Endothelial cell of umbilical vein (primary cell): ENCODE results near the gene ANO9. TPM values are rescaled to one million over a fixed set of nuclear protein-coding genes. Genes with fewer than 3 reads are reported as not detected.

ENCODE experiments used
- BruUV-seq: library from RNA; stranded (reverse); fragments of 400-500 nt; replicated peaks from 2 replicates; lab custom pipeline; 2021; lab: Mats Ljungman, UMichigan
- CTCF ChIA-PET: fragments of 300-600, 350-600 bp; sonication (Branson Sonifier 250); formaldehyde crosslinking; loops from one replicate; lab custom pipeline; 2021; ENCODE audit warnings: antibody characterized with exemption, inconsistent platforms; lab: Charles Lee
- POLR2A ChIA-PET: fragments of 300-600, 350-600 bp; sonication (Branson Sonifier 250); formaldehyde crosslinking; loops from one replicate; lab custom pipeline; 2021; ENCODE audit warnings: antibody characterized with exemption, inconsistent platforms; lab: Charles Lee
- DNase-seq: peaks from one replicate; pipeline ENCODE4 v3.0.0-alpha.2; 2011; ENCODE audit warnings: low read depth, low spot score
- FAIRE-seq: peaks from 2 replicates; lab custom pipeline; 2011; peaks lifted over from hg19 to GRCh38; lab: Jason Lieb, UNC
- H2AFZ ChIP-seq: 2 replicates; pipeline ENCODE4 v1.6.0; 2012; ENCODE audit warnings: low read depth, low read length, control low read depth, inconsistent platforms
- H3K27ac ChIP-seq: 2 replicates; pipeline ENCODE4 v1.5.1; 2011; ENCODE audit warnings: low read depth, mild to moderate bottlenecking, control low read depth, low read length, moderate library complexity; ENCODE audit not compliant: insufficient read depth
- H3K27me3 ChIP-seq, 2 experiments: 2 replicates each; pipeline versions ENCODE4 v1.6.0 to v1.6.1; 2011; ENCODE audit warnings: low read length in 2 of 2, mixed read lengths in 1 of 2; ENCODE audit not compliant: control insufficient read depth in 2 of 2, insufficient read depth in 2 of 2
- H3K36me3 ChIP-seq, 2 experiments: 2 replicates in 1 of 2; 3 replicates in 1 of 2; pipeline ENCODE4 v1.5.1; 2011; ENCODE audit warnings: low read length in 2 of 2, mild to moderate bottlenecking in 1 of 2, moderate library complexity in 1 of 2; ENCODE audit not compliant: control insufficient read depth in 2 of 2, insufficient read depth in 2 of 2; ENCODE audit errors: extremely low read depth in 1 of 2
- H3K4me1 ChIP-seq: 3 replicates; pipeline ENCODE4 v1.5.1; 2011; ENCODE audit warnings: mild to moderate bottlenecking, low read length; ENCODE audit not compliant: control insufficient read depth, insufficient read depth; ENCODE audit errors: extremely low read depth
- H3K4me2 ChIP-seq: 2 replicates; pipeline ENCODE4 v1.6.1; 2011; ENCODE audit warnings: low read length, control low read depth, mixed read lengths; ENCODE audit not compliant: insufficient read depth
- H3K4me3 ChIP-seq, 3 experiments: fragments of 200-600 bp in 1 of 3; sonication (generic), shearing (Covaris generic) in 1 of 3; replicated peaks in 1 of 3; 2 replicates each; pipeline ENCODE4 v1.5.1; 2011 to 2016; ENCODE audit warnings: control low read depth in 3 of 3, low read length in 3 of 3, mild to moderate bottlenecking in 2 of 3, inconsistent platforms in 1 of 3, low read depth in 1 of 3, moderate library complexity in 1 of 3; ENCODE audit not compliant: insufficient read depth in 1 of 3
- H3K79me2 ChIP-seq: 2 replicates; pipeline ENCODE4 v1.6.0; 2012; ENCODE audit warnings: low read length, inconsistent platforms; ENCODE audit not compliant: control insufficient read depth, insufficient read depth
- H3K9ac ChIP-seq: replicated peaks from 2 replicates; pipeline ENCODE3; 2011; ENCODE audit warnings: low read length, control low read depth; ENCODE audit not compliant: insufficient read depth; ENCODE audit errors: extremely low read depth
- H3K9me1 ChIP-seq: replicated peaks from 3 replicates; pipeline ENCODE4 v1.6.0; 2011; ENCODE audit warnings: mild to moderate bottlenecking, low read length; ENCODE audit not compliant: control insufficient read depth, insufficient read depth; ENCODE audit errors: extremely low read depth
- H3K9me3 ChIP-seq: replicated peaks from 2 replicates; pipeline ENCODE4 v1.5.1; 2012; ENCODE audit warnings: low read length, inconsistent platforms; ENCODE audit not compliant: control insufficient read depth, insufficient read depth
- H4K20me1 ChIP-seq: replicated peaks from 2 replicates; pipeline ENCODE3; 2011; ENCODE audit warnings: mild to moderate bottlenecking, low read length; ENCODE audit not compliant: control insufficient read depth, insufficient read depth; ENCODE audit errors: extremely low read depth
- CTCF ChIP-seq, 2 donors: IDR thresholded peaks; 1 replicate in 1 of 2; 2 replicates in 1 of 2; pipeline ENCODE4 v1.5.1; 2011; ENCODE audit warnings: low read length in 2 of 2, mild to moderate bottlenecking in 2 of 2, moderate library complexity in 2 of 2, control low read depth in 1 of 2, inconsistent platforms in 1 of 2, low read depth in 1 of 2; ENCODE audit not compliant: insufficient read depth in 1 of 2; ENCODE audit errors: extremely low read depth in 1 of 2
- EZH2 ChIP-seq: IDR thresholded peaks from 2 replicates; pipeline ENCODE4 v1.6.1; 2012; ENCODE audit warnings: borderline replicate concordance, low read depth, mild to moderate bottlenecking, moderate library complexity, low read length, inconsistent platforms; ENCODE audit not compliant: severe bottlenecking
- FOS ChIP-seq: IDR thresholded peaks from 2 replicates; pipeline ENCODE4 v1.6.1; 2011; ENCODE audit warnings: mild to moderate bottlenecking, low read length, moderate library complexity, borderline replicate concordance; ENCODE audit not compliant: insufficient read depth
- GATA2 ChIP-seq: IDR thresholded peaks from 2 replicates; pipeline ENCODE4 v1.7.0; 2011; ENCODE audit warnings: low read depth, mild to moderate bottlenecking, moderate library complexity, mixed read lengths, low read length; ENCODE audit not compliant: insufficient read length, insufficient read depth
- JUN ChIP-seq: IDR thresholded peaks from 2 replicates; pipeline ENCODE4 v1.6.1; 2011; ENCODE audit warnings: borderline replicate concordance, low read depth; ENCODE audit not compliant: insufficient read length, insufficient read depth
- MYC ChIP-seq: IDR thresholded peaks from one replicate; pipeline ENCODE4 v1.6.1; 2011; ENCODE audit warnings: mild to moderate bottlenecking, low read depth, low read length
- POLR2A ChIP-seq: IDR thresholded peaks from 2 replicates; pipeline ENCODE4 v1.6.1; 2012; ENCODE audit warnings: low read depth, mild to moderate bottlenecking, control low read depth, low read length
- POLR2AphosphoS5 ChIP-seq: IDR thresholded peaks from 2 replicates; pipeline ENCODE4 v1.6.1; 2012; ENCODE audit warnings: low read depth, mild to moderate bottlenecking, control low read depth, low read length, moderate library complexity; ENCODE audit not compliant: insufficient read depth
- dilution Hi-C: fragments of 300-500 bp; cut with MboI; formaldehyde crosslinking; loops from one replicate; pipeline ENCODE4 v1.15.0; 2019; ENCODE audit warnings: low sequenced_read_pairs; ENCODE audit not compliant: extremely low pct_ligation_motif_present
- intact Hi-C: fragments of 100-400 bp; cut with micrococcal nuclease; formaldehyde crosslinking; loops from one replicate; pipeline ENCODE4 v1.10.0; 2022
- polyA plus RNA-seq, 4 experiments: library from polyadenylated mRNA; depleted of rRNA in 3 of 4; stranded (reverse) in 3 of 4; unstranded in 1 of 4; fragments of >200 nt; gene quantifications; 2 replicates each; pipeline versions ENCODE4 v1.2.1 to v1.2.3, GENCODE V29; 2011 to 2012; ENCODE audit warnings: missing spikeins in 1 of 4
- total RNA-seq: library from RNA; stranded (reverse); gene quantifications from 2 replicates; pipeline ENCODE4 v1.2.3, GENCODE V29; 2021
- TF ChIP-seq, protein P1 (sequence below): IDR thresholded peaks from 2 replicates; pipeline ENCODE4 v1.6.1; 2011; ENCODE audit not compliant: insufficient read depth, insufficient read length

The ANO9 gene
- total and polyA plus RNA-seq, 2 donors (not counting 3 experiments of a cell fraction or from before 2014, with no cell fraction given), result 0.23 TPM; not detected in 1

GRCh38 chr11:380491-380890 is 61.3 kb downstream of the ANO9 start:
- H3K4me2 ChIP-seq, result no peak overlapping the region
- H3K9me1 ChIP-seq, result no peaks in the 10 kb centered on the region
- no peaks in the 10 kb centered on the region for H3K4me1 ChIP-seq
- dilution Hi-C loops, result no loop called here
- DNase-seq, result no peak
- no peaks in the 10 kb centered on the region for H3K79me2 ChIP-seq
- BruUV-seq, result no TSS peak
- TF ChIP-seq POLR2AphosphoS5, result no peak
- TF ChIP-seq EZH2, result no peak
- TF ChIP-seq FOS, result no peak
- TF ChIP-seq GATA2, result no peak
- TF ChIP-seq JUN, result no peak
- intact Hi-C loops, result no loop called here
- H3K4me3 ChIP-seq, result no peak overlapping the region
- no peak overlapping the region for H2AFZ ChIP-seq
- no peak overlapping the region for H3K27ac ChIP-seq
- FAIRE-seq, result no peak
- H3K36me3 ChIP-seq, result no peaks in the 10 kb centered on the region
- no peaks in the 10 kb centered on the region for H3K9me3 ChIP-seq
- H4K20me1 ChIP-seq, result no peaks in the 10 kb centered on the region
- no peak overlapping the region for H3K9ac ChIP-seq
- CTCF ChIA-PET, result no interaction called here
- H3K27me3 ChIP-seq, result no peaks in the 10 kb centered on the region
- POLR2A ChIA-PET, result no interaction called here

DNA sequence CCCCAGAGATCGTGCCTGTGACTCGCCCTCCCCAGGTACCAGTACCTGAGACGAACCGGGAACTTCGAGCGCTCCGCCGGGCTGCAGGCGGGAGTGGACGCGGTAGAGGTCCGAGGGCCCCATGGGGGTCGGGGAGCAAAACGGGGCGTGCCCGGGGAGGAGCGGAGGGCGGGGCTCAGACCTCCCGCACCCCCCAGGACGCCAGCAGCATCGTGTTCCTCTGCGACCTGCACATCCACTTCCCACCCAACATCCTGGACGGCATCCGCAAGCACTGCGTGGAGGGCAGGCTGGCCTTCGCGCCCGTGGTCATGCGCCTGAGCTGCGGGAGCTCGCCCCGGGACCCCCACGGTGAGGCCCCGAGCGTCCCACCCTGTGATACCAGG is 61.7 kb downstream of the ANO9 start:
- H3K36me3 ChIP-seq, result no peaks in the 10 kb centered on the region
- intact Hi-C loops (no loop called here), dilution Hi-C loops (no loop called here)
- no peak overlapping the region for H2AFZ ChIP-seq
- H3K27me3 ChIP-seq, result no peaks in the 10 kb centered on the region
- TF ChIP-seq CTCF (IDR thresholded peaks at IDR 0.05; ENCODE audit: extremely low read depth in 1 of 2, insufficient read depth in 1 of 2, low read depth in 1 of 2, low read length in 2 of 2), result no peak
- no peak for TF ChIP-seq POLR2A
- TF ChIP-seq GATA2, result no peak
- TF ChIP-seq, protein P1, sequence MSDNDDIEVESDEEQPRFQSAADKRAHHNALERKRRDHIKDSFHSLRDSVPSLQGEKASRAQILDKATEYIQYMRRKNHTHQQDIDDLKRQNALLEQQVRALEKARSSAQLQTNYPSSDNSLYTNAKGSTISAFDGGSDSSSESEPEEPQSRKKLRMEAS, result no peak
- no peak for TF ChIP-seq MYC
- TF ChIP-seq POLR2AphosphoS5, result no peak
- TF ChIP-seq FOS, result no peak
- TF ChIP-seq JUN, result no peak
- TF ChIP-seq EZH2, result no peak
- no peak overlapping the region for H3K9ac ChIP-seq
- no peaks in the 10 kb centered on the region for H3K4me1 ChIP-seq
- H3K4me2 ChIP-seq, result no peak overlapping the region
- FAIRE-seq (no peak), DNase-seq (no peak)
- H3K9me1 ChIP-seq, result no peaks in the 10 kb centered on the region
- ChIA-PET POLR2A (no interaction called here), CTCF (no interaction called here)
- H3K79me2 ChIP-seq, result no peaks in the 10 kb centered on the region
- no TSS peak for BruUV-seq
- no peaks in the 10 kb centered on the region for H3K9me3 ChIP-seq
- H3K4me3 ChIP-seq, result no peak overlapping the region
- H4K20me1 ChIP-seq, result no peaks in the 10 kb centered on the region
- no peak overlapping the region for H3K27ac ChIP-seq
